CD4-positive, alpha-beta T cell treated with Interleukin-4 for 1 hour (primary cell): ENCODE results near the gene LMX1A.

Source experiments
- DNase-seq, 2 donors: peaks; one replicate each; pipeline ENCODE4 v3.0.0-alpha.2; 2020 to 2022

LMX1A gene

DNA sequence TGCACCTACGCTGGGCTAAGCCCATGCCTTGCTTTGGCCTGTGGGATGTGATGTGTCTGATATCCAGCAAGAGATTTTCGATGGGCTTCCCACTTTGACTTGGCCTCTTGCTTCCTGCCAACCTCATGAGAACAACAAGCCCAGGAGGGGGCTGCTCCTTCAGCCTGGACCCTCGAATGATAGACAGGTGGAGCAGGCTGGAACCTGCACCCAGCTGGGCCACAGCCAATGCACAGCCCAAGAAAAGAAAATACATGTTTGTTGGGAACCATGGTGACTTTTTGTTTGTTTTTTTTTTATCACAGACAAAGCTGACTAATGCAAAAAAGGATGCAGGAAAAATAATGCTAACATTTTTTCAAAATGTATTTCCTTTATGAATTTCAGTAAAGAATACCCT, 144.3 kb downstream of the LMX1A start:
- no peak for DNase-seq

- no peak for DNase-seq
These were observed 148.5 kb downstream of the LMX1A start for GRCh38 chr1:165207853-165208515.

- DNase-seq, result no peak
These were observed 151.4 kb downstream of the LMX1A start for GRCh38 chr1:165205145-165205544.

- no peak for DNase-seq
These were observed 152.0 kb downstream of the LMX1A start for GRCh38 chr1:165204548-165204947.

GRCh38 chr1:165191087-165191486, 165.4 kb downstream of the LMX1A start:
- no peak for DNase-seq

DNA sequence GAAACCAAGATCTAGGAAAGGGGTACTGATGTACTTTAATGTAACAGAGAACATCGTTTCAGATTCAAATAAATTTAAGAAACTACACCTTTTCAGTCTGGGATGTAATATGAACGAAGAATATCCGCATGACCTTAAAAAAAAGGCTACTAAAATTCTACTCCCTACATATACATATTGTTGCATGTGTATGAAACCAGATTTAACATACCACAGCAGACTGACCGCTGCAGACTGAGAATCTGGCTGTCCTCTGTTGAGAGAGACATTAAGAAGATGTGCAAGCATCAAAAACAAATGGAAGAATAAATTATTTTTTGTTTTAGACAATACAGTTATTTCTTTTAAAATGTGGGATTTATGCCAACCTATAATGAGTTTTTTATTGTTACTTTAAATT, 166.6 kb downstream of the LMX1A start:
- no peak for DNase-seq

DNA sequence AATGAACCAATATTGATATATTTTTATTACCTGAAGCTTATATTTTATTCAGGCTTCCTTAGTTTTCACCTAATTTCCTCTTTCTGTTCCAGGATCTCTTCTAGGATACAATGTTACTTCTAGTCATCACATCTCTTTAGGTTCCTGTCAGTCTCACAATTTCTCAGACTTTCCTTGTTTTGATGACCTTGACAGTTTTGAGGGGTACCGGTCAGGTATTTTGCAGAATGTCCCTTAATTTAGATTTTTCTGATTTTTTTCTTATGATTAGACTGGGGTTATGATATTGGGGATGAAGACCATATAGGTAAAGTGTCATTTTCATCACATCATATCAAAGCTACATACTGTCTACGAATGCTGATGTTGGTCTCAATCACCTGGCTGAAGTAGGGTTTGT, 167.5 kb downstream of the LMX1A start:
- no peak for DNase-seq

DNA sequence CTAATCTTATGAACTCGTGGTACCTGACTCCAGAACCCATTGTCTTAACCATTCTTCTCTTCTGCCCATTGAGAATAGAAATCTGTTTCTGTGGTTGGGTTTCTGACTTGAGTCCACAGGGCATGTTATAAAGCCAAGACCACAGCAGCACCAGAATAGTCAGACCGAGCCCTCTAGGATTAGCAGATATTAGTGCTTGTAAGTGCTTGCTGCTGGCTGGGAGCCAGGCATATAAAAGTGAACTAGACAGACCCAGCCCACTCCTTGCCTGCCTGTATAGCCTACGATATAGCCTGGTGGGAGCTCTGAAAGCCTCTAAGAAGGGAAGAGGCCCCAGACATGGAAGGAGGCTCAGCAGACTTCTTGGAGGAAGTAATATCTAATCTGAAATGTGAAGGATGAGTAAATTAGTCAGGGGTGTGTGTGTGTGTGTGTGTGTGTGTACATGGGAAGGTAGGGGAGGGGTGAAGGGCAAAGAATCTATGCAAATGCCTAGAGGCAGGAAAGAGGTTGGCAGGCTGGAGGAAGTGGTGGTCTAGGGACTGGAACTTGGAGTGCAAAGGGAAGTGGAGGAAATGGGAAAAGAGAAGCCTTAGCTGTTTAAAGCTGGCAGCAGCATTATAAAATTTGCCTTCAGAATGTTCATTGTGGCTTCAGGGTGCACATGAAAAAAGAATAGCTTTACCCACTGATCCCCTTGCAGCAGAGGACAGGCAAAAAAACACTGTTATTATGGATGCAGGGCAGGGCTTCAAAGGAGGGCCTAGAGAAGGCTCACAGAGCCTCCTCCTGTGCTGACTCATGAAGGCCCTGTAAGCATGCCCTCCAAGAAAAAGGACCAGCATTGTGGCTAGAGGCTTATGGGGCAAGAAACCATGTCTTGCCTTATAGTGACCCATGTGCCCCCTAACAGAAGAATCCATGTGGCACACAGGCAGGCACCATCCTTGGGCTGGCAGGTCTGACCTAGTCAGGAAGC, 169.2 kb downstream of the LMX1A start:
- DNase-seq, result no peak

GRCh38 chr1:165185161-165185889, 171.2 kb downstream of the LMX1A start:
- DNase-seq, result no peak

DNA sequence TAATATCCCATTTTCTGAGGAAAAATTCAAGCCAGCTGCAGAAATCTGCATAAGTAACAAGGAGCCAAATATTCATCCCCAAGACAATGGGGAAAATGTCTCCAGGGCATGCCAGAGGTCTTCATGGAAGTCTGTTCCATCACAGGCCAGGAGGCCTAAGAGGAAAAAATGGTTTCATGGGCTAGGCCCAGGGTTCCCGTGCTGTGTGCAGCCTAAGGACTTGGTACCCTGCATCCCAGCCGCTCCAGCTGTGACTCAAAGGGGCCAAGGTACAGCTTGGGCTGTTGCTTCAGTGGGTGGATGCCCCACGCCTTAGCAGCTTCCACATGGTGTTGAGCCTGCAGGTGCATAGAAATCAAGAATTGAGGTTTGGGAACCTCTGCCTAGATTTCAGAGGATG, 173.5 kb downstream of the LMX1A start:
- DNase-seq, result no peak

DNA sequence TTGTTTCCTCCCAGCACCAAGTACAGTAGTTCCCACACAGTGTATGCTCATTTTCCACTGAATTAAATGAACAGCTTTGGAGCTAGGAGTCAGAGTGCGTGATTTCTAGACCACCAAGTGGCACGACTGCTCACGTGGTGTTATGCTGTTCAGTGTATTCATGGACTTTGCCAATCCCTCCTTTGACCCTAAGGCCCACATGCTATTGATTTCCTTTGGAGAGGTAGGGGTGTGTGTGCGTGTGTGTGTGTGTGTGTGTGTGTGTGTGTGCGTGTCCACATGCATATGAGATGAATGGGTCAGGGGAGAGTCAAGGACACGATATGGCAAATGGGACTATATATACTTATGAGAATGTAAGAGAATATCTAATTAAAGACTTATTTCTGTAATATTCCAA, 177.2 kb downstream of the LMX1A start:
- no peak for DNase-seq

DNA sequence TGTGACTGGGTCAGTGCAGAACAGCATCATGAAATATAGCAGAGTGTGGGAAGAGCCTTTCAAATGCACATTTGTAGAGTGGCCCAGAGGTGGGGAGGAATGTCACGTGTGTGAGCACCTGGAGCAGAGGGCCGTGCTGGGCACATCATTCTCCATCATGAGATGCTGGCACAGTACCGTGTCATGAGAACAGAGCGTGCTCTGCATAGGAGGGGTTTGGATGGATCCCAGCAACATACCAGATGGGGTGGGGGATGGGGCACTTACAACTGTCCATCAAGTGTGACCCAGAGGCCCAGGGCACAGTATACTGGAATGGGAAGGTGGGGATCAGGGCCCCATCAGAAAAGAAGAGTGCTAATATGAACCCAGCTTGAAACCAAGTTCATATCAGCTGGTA, 182.0 kb downstream of the LMX1A start:
- DNase-seq, result no peak

DNA sequence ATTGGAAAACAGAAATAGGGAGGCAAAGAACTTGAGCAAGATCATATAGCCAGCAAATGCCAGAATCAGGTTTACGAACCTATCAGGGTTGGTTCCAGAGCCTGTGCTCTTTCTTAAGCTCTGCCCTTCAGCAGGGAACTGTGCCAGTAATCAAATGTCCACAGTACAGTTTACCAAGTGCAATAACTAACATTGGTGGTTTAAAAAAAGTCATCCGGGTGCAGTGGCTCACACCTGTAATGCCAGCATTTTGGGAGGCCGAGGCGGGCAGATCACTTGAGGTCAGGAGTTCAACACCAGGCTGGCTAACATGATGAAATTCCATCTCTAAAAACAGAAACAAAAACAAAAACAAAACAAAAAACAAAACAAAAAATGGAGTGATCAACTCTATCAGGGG, 182.7 kb downstream of the LMX1A start:
- DNase-seq, result no peak

DNA sequence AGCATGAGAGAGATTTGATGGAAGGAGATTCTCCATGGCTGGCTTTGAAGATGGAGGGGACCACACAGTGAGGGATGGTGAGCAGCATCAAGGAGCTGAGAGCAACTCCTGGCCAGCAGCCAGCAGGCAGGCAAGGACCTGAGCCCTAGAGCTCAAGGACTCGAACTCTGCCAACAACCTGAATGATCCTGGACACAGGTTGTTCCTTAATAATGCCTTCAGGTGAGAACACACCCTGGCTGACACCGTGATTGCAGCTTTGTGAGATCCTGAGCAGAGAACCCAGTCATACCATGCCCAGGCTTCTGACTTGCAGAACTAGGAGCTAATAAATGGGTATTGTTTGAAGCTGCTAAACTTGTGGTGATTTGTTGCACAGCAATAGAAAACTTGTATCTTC, 183.1 kb downstream of the LMX1A start:
- no peak for DNase-seq

DNA sequence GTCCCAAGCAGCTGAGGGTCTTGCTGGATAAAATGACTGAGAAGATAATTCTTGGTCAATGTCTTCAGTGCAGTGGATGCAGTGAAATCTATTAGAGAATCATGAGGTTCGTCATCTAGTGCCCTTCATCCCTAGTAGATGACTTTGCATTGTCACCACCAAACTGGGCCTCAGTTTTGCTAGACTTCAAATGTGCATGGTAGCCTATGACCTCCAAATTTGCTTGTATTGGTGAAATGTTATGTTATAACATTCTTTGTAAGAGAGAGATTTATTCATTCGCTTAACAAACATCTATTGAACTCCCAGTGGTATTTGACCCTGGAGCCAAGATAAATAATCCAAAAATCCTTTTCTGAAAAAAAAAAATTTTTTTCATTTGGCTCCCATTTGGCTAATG, 183.8 kb downstream of the LMX1A start:
- no peak for DNase-seq

DNA sequence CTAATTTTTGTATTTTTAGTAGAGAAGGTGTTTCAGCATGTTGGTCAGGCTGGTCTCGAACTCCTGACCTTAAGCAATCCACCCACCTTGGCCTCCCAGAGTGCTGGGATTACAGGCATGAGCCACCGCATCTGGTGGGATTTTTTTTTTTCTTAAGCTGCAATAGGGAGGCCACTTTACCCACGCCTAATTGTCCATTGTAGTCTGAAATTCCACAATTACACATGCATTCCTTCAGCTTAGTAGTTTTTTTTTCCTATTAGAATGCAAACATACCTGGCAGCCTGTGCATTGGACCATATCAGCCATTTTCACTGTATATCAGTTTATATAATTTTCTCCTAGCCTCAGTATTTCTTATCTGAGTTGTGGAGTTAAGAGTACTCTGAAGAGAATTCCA, 186.8 kb downstream of the LMX1A start:
- no peak for DNase-seq

DNA sequence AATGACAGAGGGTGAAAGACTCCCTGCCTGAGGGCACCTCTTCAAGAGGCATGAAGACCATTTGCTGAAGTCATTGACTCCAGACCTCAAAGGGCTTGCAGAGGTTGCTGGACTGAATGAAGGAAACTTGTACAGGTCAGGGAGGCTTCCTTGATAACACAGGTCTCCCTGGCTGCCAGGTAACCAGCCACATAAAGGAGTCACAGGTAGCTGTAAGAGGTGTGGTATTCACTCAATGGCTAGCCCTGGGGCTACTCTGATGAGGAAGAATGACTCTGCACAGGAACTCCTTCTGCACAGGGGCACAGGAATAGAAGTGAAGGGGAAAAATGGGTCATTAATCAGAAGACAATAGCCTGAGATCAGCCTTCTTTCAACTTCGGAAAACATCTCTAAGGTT, 187.5 kb downstream of the LMX1A start:
- DNase-seq, result no peak

GRCh38 chr1:165168467-165168866, 188.0 kb downstream of the LMX1A start:
- DNase-seq, result no peak

DNA sequence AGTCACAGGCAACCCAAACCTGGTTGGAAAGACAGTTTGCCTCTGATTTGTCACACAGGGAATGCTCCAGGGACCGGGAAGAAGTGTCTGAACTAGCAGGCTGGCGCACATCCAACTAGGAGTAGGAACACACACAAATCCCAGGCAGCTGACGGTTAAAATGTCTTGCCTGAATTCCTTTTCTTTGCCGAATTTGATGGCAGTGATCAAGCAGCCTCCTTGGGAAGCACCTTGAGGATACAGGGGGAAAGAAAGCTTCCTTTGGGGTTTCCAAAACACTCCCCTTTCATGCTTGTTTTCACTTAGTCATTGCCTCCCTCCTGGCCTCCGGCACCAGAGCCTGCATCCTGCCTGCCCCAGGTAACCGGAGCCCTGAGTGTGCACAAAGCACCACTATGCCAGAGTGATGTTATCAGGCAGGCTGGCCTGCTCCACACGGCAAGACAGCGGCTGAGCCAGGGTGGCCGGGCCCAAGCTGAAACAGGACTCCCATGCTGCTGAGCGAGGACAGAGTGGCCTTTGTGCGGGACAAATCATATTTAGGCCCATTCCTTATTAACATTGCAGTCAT, 193.8 kb downstream of the LMX1A start:
- DNase-seq, result no peak

DNA sequence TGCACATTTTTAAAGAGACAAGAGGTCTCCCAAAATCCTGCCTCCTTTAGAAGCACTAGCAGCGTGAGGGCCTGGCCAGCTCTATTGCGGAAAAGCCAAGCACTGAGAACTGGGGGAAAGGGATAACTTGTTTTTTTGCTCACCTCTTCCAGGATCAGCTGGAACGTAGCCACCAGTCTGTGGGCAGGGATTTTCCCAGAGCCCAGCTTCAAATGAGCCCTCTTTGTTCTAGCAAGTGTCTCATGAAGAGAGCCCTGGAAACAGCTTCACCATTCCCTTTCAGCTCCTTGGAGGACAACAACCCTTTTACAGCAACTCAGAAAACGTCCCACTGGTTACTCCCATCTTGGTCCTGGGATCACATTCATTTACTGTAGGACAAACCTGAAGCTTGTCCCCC, 195.4 kb downstream of the LMX1A start:
- DNase-seq, result no peak

DNA sequence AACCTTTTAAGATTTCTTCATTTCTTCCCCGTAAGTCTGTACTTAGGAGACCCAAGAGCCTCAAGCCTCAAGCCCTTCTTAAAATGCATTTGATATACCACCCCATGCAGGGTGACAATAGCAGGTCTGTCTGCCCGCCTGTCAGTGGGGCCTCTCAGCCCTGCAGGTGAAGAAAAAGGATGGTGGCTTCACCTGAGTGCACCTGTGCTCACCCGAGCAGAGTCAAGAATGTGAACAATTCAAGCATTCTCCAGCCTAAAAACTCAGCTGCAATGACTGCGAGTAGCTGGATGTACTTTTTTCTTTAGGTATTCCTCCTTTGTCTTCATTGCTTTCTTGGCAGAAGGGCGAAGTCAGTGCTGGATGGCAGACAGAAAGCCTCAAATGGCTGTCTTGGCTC, 203.3 kb downstream of the LMX1A start:
- DNase-seq, result no peak

GRCh38 chr1:165152727-165153126, 203.8 kb downstream of the LMX1A start:
- DNase-seq, result no peak

DNA sequence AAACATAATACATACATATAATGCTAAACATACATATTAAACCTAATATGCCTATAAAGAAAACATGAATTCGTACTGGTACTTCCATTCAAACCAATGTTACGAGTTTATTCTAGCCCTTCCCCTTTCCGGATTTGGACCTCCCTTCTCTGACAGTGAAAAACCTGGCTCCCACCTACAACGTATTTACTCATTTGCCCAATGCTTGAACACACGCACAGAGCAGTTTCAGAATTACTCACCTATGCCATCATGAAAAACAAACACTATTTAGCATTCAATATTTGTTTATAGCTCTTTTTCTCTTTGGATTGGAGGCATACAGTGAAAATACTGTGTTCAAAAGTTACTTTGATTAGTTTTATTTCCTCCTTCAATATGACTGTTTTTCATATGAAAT, 204.4 kb downstream of the LMX1A start:
- DNase-seq, result no peak
